SK-N-SH (cell line): ENCODE data around the gene CLCN3. TPM values are rescaled to one million over a fixed set of nuclear protein-coding genes. Genes with fewer than 3 reads are reported as not detected.

Experiments used
- CTCF ChIA-PET: fragments of 300-600, 350-600 bp; formaldehyde crosslinking; extraction: SDS; loops from one replicate; lab custom pipeline; 2021; lab: Yijun Ruan, JAX
- POLR2A ChIA-PET: fragments of 350-600 bp; sonication (Branson Sonifier 250); formaldehyde crosslinking; extraction: SDS; loops from one replicate; lab custom pipeline; 2020; ENCODE audit warnings: antibody characterized with exemption, inconsistent platforms; lab: Yijun Ruan, JAX
- DNase-seq: peaks from one replicate; pipeline ENCODE4 v3.0.0; 2012
- H2AFZ ChIP-seq: fragments of 200-600 bp; sonication (generic); 2 replicates; pipeline ENCODE4 v1.8.1; 2016; ENCODE audit warnings: antibody characterized with exemption, mild to moderate bottlenecking, low read depth
- H3F3A ChIP-seq: fragments of 200-600 bp; sonication (generic); replicated peaks from 2 replicates; pipeline ENCODE3; 2016; ENCODE audit warnings: antibody characterized with exemption, mild to moderate bottlenecking; ENCODE audit not compliant: insufficient read depth
- H3K27ac ChIP-seq, 2 experiments: fragments of 200-500 bp in 1 of 2; fragments of 200-600 bp in 1 of 2; sonication (Bioruptor generic) in 1 of 2; sonication (generic), shearing (Covaris generic) in 1 of 2; 2 replicates each; pipeline versions ENCODE4 v1.5.1 to v1.6.1; 2014 to 2016; ENCODE audit warnings: low read depth in 2 of 2, inconsistent platforms in 1 of 2, low read length in 1 of 2, mild to moderate bottlenecking in 1 of 2, mixed read lengths in 1 of 2
- H3K27me3 ChIP-seq: fragments of 200-600 bp; sonication (generic), shearing (Covaris generic); 2 replicates; pipeline ENCODE4 v1.6.1; 2016; ENCODE audit warnings: mixed run types; ENCODE audit not compliant: insufficient read depth
- H3K36me3 ChIP-seq, 2 experiments: fragments of 200-500 bp in 1 of 2; fragments of 200-600 bp in 1 of 2; sonication (Bioruptor generic) in 1 of 2; sonication (generic) in 1 of 2; replicated peaks in 1 of 2; 2 replicates each; pipeline versions ENCODE3 to v1.5.1; 2014 to 2016; ENCODE audit warnings: low read length in 1 of 2, mild to moderate bottlenecking in 1 of 2; ENCODE audit not compliant: insufficient read depth in 2 of 2, control insufficient read depth in 1 of 2
- H3K4me1 ChIP-seq, 2 experiments: fragments of 200-500 bp in 1 of 2; fragments of 200-600 bp in 1 of 2; sonication (Bioruptor generic) in 1 of 2; sonication (generic), shearing (Covaris generic) in 1 of 2; 2 replicates each; pipeline versions ENCODE4 v1.5.1 to v1.6.1; 2014 to 2016; ENCODE audit warnings: low read depth in 1 of 2, low read length in 1 of 2, mixed run types in 1 of 2; ENCODE audit not compliant: insufficient read depth in 2 of 2, control insufficient read depth in 1 of 2
- H3K4me2 ChIP-seq: fragments of 200-600 bp; sonication (generic), shearing (Covaris generic); 2 replicates; pipeline ENCODE4 v1.6.1; 2017; ENCODE audit warnings: mixed run types
- H3K4me3 ChIP-seq, 2 experiments: fragments of 200-500 bp in 1 of 2; fragments of 200-600 bp in 1 of 2; sonication (Bioruptor generic) in 1 of 2; sonication (generic), shearing (Covaris generic) in 1 of 2; 2 replicates each; pipeline versions ENCODE4 v1.5.1 to v1.8.1; 2014 to 2016; ENCODE audit warnings: low read depth in 2 of 2, inconsistent platforms in 1 of 2, low read length in 1 of 2, mild to moderate bottlenecking in 1 of 2, mixed read lengths in 1 of 2, moderate library complexity in 1 of 2
- H3K79me2 ChIP-seq: fragments of 200-600 bp; sonication (generic); 2 replicates; pipeline ENCODE4 v1.8.1; 2017; ENCODE audit warnings: mild to moderate bottlenecking; ENCODE audit not compliant: insufficient read depth
- H3K9ac ChIP-seq: fragments of 200-600 bp; sonication (generic); 2 replicates; pipeline ENCODE4 v1.6.1; 2017; ENCODE audit warnings: mixed run types
- H3K9me2 ChIP-seq: fragments of 200-600 bp; sonication (generic); 2 replicates; pipeline ENCODE4 v1.6.1; 2017; ENCODE audit warnings: mixed run types
- H3K9me3 ChIP-seq: fragments of 200-600 bp; sonication (generic); 2 replicates; pipeline ENCODE4 v1.6.1; 2017; ENCODE audit warnings: mixed run types, mild to moderate bottlenecking, moderate library complexity
- H4K20me1 ChIP-seq: fragments of 200-600 bp; sonication (generic); 2 replicates; pipeline ENCODE4 v1.6.1; 2017; ENCODE audit warnings: mild to moderate bottlenecking, mixed run types; ENCODE audit not compliant: insufficient read depth
- CTCF ChIP-seq: fragments of 200-600 bp; sonication (generic); IDR thresholded peaks from 2 replicates; pipeline ENCODE4 v1.6.1; 2017; ENCODE audit warnings: antibody characterized with exemption, mild to moderate bottlenecking, moderate library complexity
- EP300 ChIP-seq, 2 experiments: IDR thresholded peaks; 2 replicates each; pipeline versions ENCODE4 v1.4.0 to v1.6.1; 2012; ENCODE audit warnings: borderline replicate concordance in 1 of 2, low read depth in 1 of 2, low read length in 1 of 2
- FOXM1 ChIP-seq: IDR thresholded peaks from 2 replicates; pipeline ENCODE4 v1.4.0; 2012; ENCODE audit warnings: low read depth, mild to moderate bottlenecking
- MXI1 ChIP-seq: IDR thresholded peaks from 2 replicates; pipeline ENCODE4 v1.6.1; 2012; ENCODE audit warnings: mild to moderate bottlenecking, low read depth, low read length, improper control_type of control experiment
- NRF1 ChIP-seq: IDR thresholded peaks from 2 replicates; pipeline ENCODE4 v1.6.1; 2012; ENCODE audit warnings: low read depth, mild to moderate bottlenecking, low read length
- PBX3 ChIP-seq: IDR thresholded peaks from 2 replicates; pipeline ENCODE4; 2012
- POLR2AphosphoS5 ChIP-seq: IDR thresholded peaks from 2 replicates; pipeline ENCODE4 v1.6.1; 2012; ENCODE audit warnings: low read depth, low read length
- RAD21 ChIP-seq: IDR thresholded peaks from 2 replicates; pipeline ENCODE4 v1.6.1; 2012; ENCODE audit warnings: mild to moderate bottlenecking, low read length
- REST ChIP-seq: IDR thresholded peaks from 2 replicates; pipeline ENCODE4 v1.6.1; 2012; ENCODE audit warnings: mild to moderate bottlenecking, low read depth, low read length, moderate library complexity
- TCF12 ChIP-seq: IDR thresholded peaks from 2 replicates; pipeline ENCODE4 v1.4.0; 2012
- WGBS: methylation state at CpG from one replicate; pipeline ENCODE4 v1.1.6; 2017; ENCODE audit warnings: low lambda C conversion rate; 5-methylcytosine and 5-hydroxymethylcytosine counted together
- polyA plus RNA-seq, 3 experiments: library from polyadenylated mRNA; depleted of rRNA; stranded (reverse); fragments of >200 nt; gene quantifications; 2 replicates each; pipeline ENCODE4 v1.2.3, GENCODE V29; 2012

The CLCN3 gene
- polyA plus RNA-seq, 1 of the 3 experiments (the other 2 are of a cell fraction) = 11.8 TPM

GRCh38 chr4:169664615-169665014 is 44.2 kb downstream of the CLCN3 start (continued):
- TF ChIP-seq REST (no peak), PBX3 (peak; percentile 95), POLR2AphosphoS5 (peak; percentile 86; the same call in 1 of the 2 replicates), CTCF (no peak), TCF12 (peak; percentile 97), RAD21 (no peak), EP300 (IDR thresholded peaks at IDR 0.05; ENCODE audit: borderline replicate concordance in 1 of 2, low read depth in 1 of 2, low read length in 1 of 2) (peak; percentile 82 to 97; a peak in 3 of 4 replicates)

- Histone ChIP-seq H3K36me3 (peaks cover 0 to 11% of the 10 kb centered on the region in 2 experiments), H3K9me3 (no peaks in the 10 kb centered on the region; the same call in 1 of the 2 replicates), H3K9me2 (no peaks in the 10 kb centered on the region), H4K20me1 (no peaks in the 10 kb centered on the region; the same call in 1 of the 2 replicates), H3K27ac (peak overlapping the region; percentile 66 to 89), H3K79me2 (peaks cover 67% of the 10 kb centered on the region), H3K9ac (peak overlapping the region; percentile 48; the same call in 1 of the 2 replicates)
- TF ChIP-seq MXI1 (no peak), POLR2AphosphoS5 (no peak), NRF1 (no peak), FOXM1 (no peak), TCF12 (no peak)
- TF ChIP-seq, all 33 proteins: peak for 0
- H3K4me2 ChIP-seq = peak overlapping the region; percentile 64; the same call in 1 of the 2 replicates
- 63% methylated on average over 2 of the region's 2 CpGs for WGBS
- H2AFZ ChIP-seq = no peak overlapping the region
- CTCF ChIA-PET = interaction anchor here (0.6 to 5.1 kb wide), 4 partner anchors 11 to 52 kb away, joined by 3 to 19 read pairs (median 3); partner anchors contain the start of gene NEK1
- H3F3A ChIP-seq = peaks cover 36% of the 10 kb centered on the region
- no peaks in the 10 kb centered on the region for H3K27me3 ChIP-seq
- H3K4me3 ChIP-seq = no peak overlapping the region; a peak in 2 of 4 replicates
- POLR2A ChIA-PET = no interaction called here
- DNase-seq = no peak
- peaks cover 25 to 28% of the 10 kb centered on the region in 2 experiments; a peak in 3 of 4 replicates for H3K4me1 ChIP-seq
Observed at GRCh38 chr4:169665046-169665737, 44.8 kb downstream of the CLCN3 start.
